HCT116 (cell line): ENCODE measurements around the gene PPP1R1C. TPM values are rescaled to one million over a fixed set of nuclear protein-coding genes. Genes with fewer than 3 reads are reported as not detected.

ENCODE experiments used
- ATAC-seq: fragments of 200-7000 bp; cut with Tn5 transposase; 2 replicates; pipeline ENCODE4 v1.9.1; 2020; ENCODE audit warnings: mild to moderate bottlenecking, moderate library complexity
- BruUV-seq: library from RNA; stranded (reverse); fragments of 400-500 nt; replicated peaks from 2 replicates; lab custom pipeline; 2021; lab: Mats Ljungman, UMichigan
- CTCF ChIA-PET: fragments of 300-600 bp; sonication (Branson Sonifier 250); formaldehyde crosslinking; loops from one replicate; lab custom pipeline; 2021; ENCODE audit warnings: antibody characterized with exemption; lab: Charles Lee
- POLR2A ChIA-PET: fragments of 300-600, 350-600 bp; sonication (Branson Sonifier 250); formaldehyde crosslinking; loops from one replicate; lab custom pipeline; 2021; ENCODE audit warnings: antibody characterized with exemption; lab: Charles Lee
- RAD21 ChIA-PET, 2 experiments: fragments of 300-600 bp; sonication (Branson Sonifier 250); formaldehyde crosslinking; loops; one replicate each; lab custom pipeline; 2023; ENCODE audit warnings: low total read pairs in 2 of 2; ENCODE audit not compliant: uncharacterized antibody in 2 of 2, unreplicated experiment in 2 of 2, low non-redundant PET in 1 of 2; lab: Charles Lee
- DNase-seq: peaks from one replicate; pipeline ENCODE4 v3.0.0-alpha.2; 2010; ENCODE audit warnings: low read depth, low spot score
- H2AFZ ChIP-seq: fragments of 200-600 bp; shearing (Covaris generic), sonication (generic); 2 replicates; pipeline ENCODE4 v1.6.1; 2017; ENCODE audit warnings: low read depth, mixed run types, mixed read lengths, antibody characterized with exemption, low read length; ENCODE audit not compliant: poor library complexity, severe bottlenecking
- H3K27ac ChIP-seq: 2 replicates; pipeline ENCODE4 v1.5.1; 2012; ENCODE audit warnings: low read depth, low read length
- H3K27me3 ChIP-seq: fragments of 200-600 bp; sonication (generic); 2 replicates; pipeline ENCODE4 v1.6.1; 2016; ENCODE audit warnings: mixed run types, low read length, mixed read lengths; ENCODE audit not compliant: insufficient read depth
- H3K36me3 ChIP-seq, 2 experiments: fragments of 200-500 bp in 1 of 2; fragments of 200-600 bp in 1 of 2; sonication (Bioruptor generic) in 1 of 2; sonication (generic) in 1 of 2; 2 replicates each; pipeline versions ENCODE4 v1.5.1 to v1.6.1; 2014 to 2016; ENCODE audit warnings: low read length in 2 of 2, inconsistent platforms in 1 of 2, mixed read lengths in 1 of 2, mixed run types in 1 of 2; ENCODE audit not compliant: insufficient read depth in 2 of 2, control insufficient read depth in 1 of 2
- H3K4me1 ChIP-seq, 2 experiments: fragments of 200-600 bp in 1 of 2; sonication (generic) in 1 of 2; 2 replicates each; pipeline versions ENCODE4 v1.5.1 to v1.6.1; 2012 to 2017; ENCODE audit warnings: low read length in 2 of 2, inconsistent platforms in 1 of 2, mild to moderate bottlenecking in 1 of 2, mixed read lengths in 1 of 2, mixed run types in 1 of 2, moderate library complexity in 1 of 2; ENCODE audit not compliant: insufficient read depth in 2 of 2, control insufficient read depth in 1 of 2
- H3K4me2 ChIP-seq: fragments of 200-600 bp; sonication (generic); 2 replicates; pipeline ENCODE4 v1.6.1; 2017; ENCODE audit warnings: mixed run types, low read length, mixed read lengths
- H3K4me3 ChIP-seq, 2 experiments: fragments of 200-600 bp in 1 of 2; sonication (generic) in 1 of 2; replicated peaks in 1 of 2; 2 replicates each; pipeline ENCODE4 v1.5.1; 2011 to 2016; ENCODE audit warnings: low read length in 2 of 2, control low read depth in 1 of 2, low read depth in 1 of 2, mild to moderate bottlenecking in 1 of 2, mixed read lengths in 1 of 2, mixed run types in 1 of 2
- H3K79me2 ChIP-seq: fragments of 200-600 bp; sonication (generic); 2 replicates; pipeline ENCODE4 v1.6.1; 2017; ENCODE audit warnings: mild to moderate bottlenecking, mixed run types, low read length, moderate library complexity, mixed read lengths; ENCODE audit not compliant: insufficient read depth
- H3K9ac ChIP-seq: fragments of 200-600 bp; sonication (generic); 2 replicates; pipeline ENCODE4 v1.6.1; 2016; ENCODE audit warnings: low read length, mixed read lengths
- H3K9me2 ChIP-seq: fragments of 200-600 bp; sonication (generic), shearing (Covaris generic); 2 replicates; pipeline ENCODE4 v1.6.1; 2017; ENCODE audit warnings: mixed run types, mild to moderate bottlenecking, moderate library complexity; ENCODE audit not compliant: insufficient read depth
- H3K9me3 ChIP-seq, 2 experiments: fragments of 200-500 bp in 1 of 2; fragments of 200-600 bp in 1 of 2; sonication (Bioruptor generic) in 1 of 2; sonication (generic) in 1 of 2; 2 replicates each; pipeline ENCODE4 v1.6.1; 2014 to 2017; ENCODE audit warnings: low read length in 2 of 2, mixed read lengths in 2 of 2, inconsistent platforms in 1 of 2, low read depth in 1 of 2, mild to moderate bottlenecking in 1 of 2, mixed run types in 1 of 2, moderate library complexity in 1 of 2; ENCODE audit not compliant: control insufficient read depth in 1 of 2, insufficient read depth in 1 of 2
- H4K20me1 ChIP-seq: fragments of 200-600 bp; sonication (generic), shearing (Covaris generic); 2 replicates; pipeline ENCODE4 v1.6.1; 2017; ENCODE audit warnings: mixed run types, mild to moderate bottlenecking, moderate library complexity; ENCODE audit not compliant: insufficient read depth
- ATF3 ChIP-seq: IDR thresholded peaks from 2 replicates; pipeline ENCODE4 v1.6.1; 2012
- CBX3 ChIP-seq: IDR thresholded peaks from 2 replicates; pipeline ENCODE4 v1.6.1; 2012; ENCODE audit warnings: low read depth
- CEBPB ChIP-seq: IDR thresholded peaks from 2 replicates; pipeline ENCODE4 v1.6.1; 2012; ENCODE audit warnings: low read depth
- CTCF ChIP-seq, 3 experiments: fragments of 200-600 bp in 1 of 3; sonication (generic) in 1 of 3; IDR thresholded peaks in 2 of 3; conservative IDR thresholded peaks in 1 of 3; 2 replicates each; pipeline ENCODE4 v1.5.1; 2012 to 2017; ENCODE audit warnings: low read depth in 2 of 3, low read length in 2 of 3, antibody characterized with exemption in 1 of 3, borderline replicate concordance in 1 of 3, control low read depth in 1 of 3, mild to moderate bottlenecking in 1 of 3, mixed read lengths in 1 of 3, mixed run types in 1 of 3, moderate library complexity in 1 of 3; ENCODE audit not compliant: insufficient read depth in 1 of 3
- EGR1 ChIP-seq: IDR thresholded peaks from 2 replicates; pipeline ENCODE4 v1.6.1; 2012; ENCODE audit warnings: low read depth
- ELF1 ChIP-seq: IDR thresholded peaks from 2 replicates; pipeline ENCODE4 v1.6.1; 2012; ENCODE audit warnings: low read depth, borderline replicate concordance
- EZH2 ChIP-seq: fragments of 200-600 bp; sonication (generic); IDR thresholded peaks from 2 replicates; pipeline ENCODE4 v1.6.1; 2017; ENCODE audit warnings: antibody characterized with exemption, mixed run types
- EZH2phosphoT487 ChIP-seq: fragments of 200-600 bp; IDR thresholded peaks from 2 replicates; pipeline ENCODE4 v1.6.1; 2018; ENCODE audit warnings: antibody characterized with exemption, borderline replicate concordance
- POLR2A ChIP-seq: IDR thresholded peaks from 2 replicates; pipeline ENCODE4 v1.7.0; 2011; ENCODE audit warnings: borderline replicate concordance; ENCODE audit not compliant: insufficient read depth, insufficient read length; ENCODE audit errors: extremely low read depth
- POLR2AphosphoS5 ChIP-seq: IDR thresholded peaks from 2 replicates; pipeline ENCODE4 v1.6.1; 2011; ENCODE audit warnings: mild to moderate bottlenecking, low read depth, low read length, moderate library complexity
- REST ChIP-seq: IDR thresholded peaks from 2 replicates; pipeline ENCODE4 v1.6.1; 2012; ENCODE audit warnings: low read depth
- SIN3A ChIP-seq: IDR thresholded peaks from 2 replicates; pipeline ENCODE4 v1.6.1; 2012; ENCODE audit warnings: low read depth
- SP1 ChIP-seq: IDR thresholded peaks from 2 replicates; pipeline ENCODE4 v1.6.1; 2012; ENCODE audit warnings: low read depth
- SRF ChIP-seq: IDR thresholded peaks from 2 replicates; pipeline ENCODE4 v1.6.1; 2012; ENCODE audit warnings: low read depth
- TCF7L2 ChIP-seq: IDR thresholded peaks from 2 replicates; pipeline ENCODE4 v1.7.0; 2011; ENCODE audit warnings: borderline replicate concordance, inconsistent platforms; ENCODE audit not compliant: insufficient read depth, insufficient read length; ENCODE audit errors: extremely low read depth
- YY1 ChIP-seq: IDR thresholded peaks from 2 replicates; pipeline ENCODE4 v1.6.1; 2011; ENCODE audit warnings: low read length, low read depth, moderate library complexity, mild to moderate bottlenecking; ENCODE audit not compliant: insufficient replicate concordance; ENCODE audit errors: extremely low read depth
- ZNF274 ChIP-seq: fragments of 200-500 bp; sonication (Bioruptor generic); IDR thresholded peaks from 2 replicates; pipeline ENCODE4 v1.6.1; 2014; ENCODE audit warnings: mild to moderate bottlenecking, low read depth, low read length, inconsistent platforms
- intact Hi-C: fragments of 100-400 bp; cut with micrococcal nuclease; formaldehyde crosslinking; loops from 2 replicates; pipeline ENCODE4 v1.10.0; 2022
- total RNA-seq: library from RNA; stranded (reverse); gene quantifications from one replicate; pipeline ENCODE4 v1.2.1, GENCODE V29; 2021; ENCODE audit not compliant: unreplicated experiment

The PPP1R1C gene
- total RNA-seq, 1 experiment from 2014 or later = 17.8 TPM

GRCh38 chr2:182097571-182098164 lies 112.0 kb downstream of the PPP1R1C start:
- H2AFZ ChIP-seq = no peak overlapping the region
- H3K9ac ChIP-seq = no peak overlapping the region
- no peak overlapping the region for H3K27ac ChIP-seq
- H3K9me2 ChIP-seq = no peaks in the 10 kb centered on the region
- no peaks in the 10 kb centered on the region for H3K27me3 ChIP-seq
- no TSS peak for BruUV-seq
- no peaks in the 10 kb centered on the region for H3K79me2 ChIP-seq
- ATAC-seq (no peak), DNase-seq (no peak)
- CTCF ChIA-PET = no interaction called here
- no peaks in the 10 kb centered on the region for H4K20me1 ChIP-seq
- H3K4me2 ChIP-seq = no peak overlapping the region
- intact Hi-C loops = no loop called here
- RAD21 ChIA-PET = no interaction called here
- H3K4me3 ChIP-seq = no peak overlapping the region
- TF ChIP-seq CTCF (IDR thresholded peaks at IDR 0.05 in 2 of 3, conservative IDR thresholded peaks at IDR 0.05 in 1 of 3; ENCODE audit: borderline replicate concordance in 1 of 3, insufficient read depth in 1 of 3, low read depth in 2 of 3, low read length in 2 of 3) = no peak
- no peak for TF ChIP-seq ELF1
- TF ChIP-seq EGR1 = no peak
- TF ChIP-seq POLR2AphosphoS5 = no peak
- TF ChIP-seq ZNF274 = no peak
- no peak for TF ChIP-seq SRF
- no peak for TF ChIP-seq POLR2A
- TF ChIP-seq YY1 = no peak
- no peak for TF ChIP-seq TCF7L2
- no peak for TF ChIP-seq SIN3A
- TF ChIP-seq CEBPB = no peak
- no peak for TF ChIP-seq EZH2phosphoT487
- TF ChIP-seq ATF3 = no peak
- TF ChIP-seq SP1 = no peak
- TF ChIP-seq CBX3 = no peak
- TF ChIP-seq REST = no peak
- TF ChIP-seq EZH2 = no peak
- H3K36me3 ChIP-seq = no peaks in the 10 kb centered on the region
- POLR2A ChIA-PET = no interaction called here
- no peaks in the 10 kb centered on the region for H3K9me3 ChIP-seq
- no peaks in the 10 kb centered on the region for H3K4me1 ChIP-seq
